ENCODE data around the gene FGFR4. TPM values are rescaled to one million over a fixed set of nuclear protein-coding genes. Genes with fewer than 3 reads are reported as not detected.
"Not testable (repeated sequence)": the region's sequence is repeated elsewhere in the genome, so short reads cannot be mapped to it uniquely, and the experiment has no call there.

FGFR4 gene
- total RNA-seq, 1 donor from 2014 or later, result 50.0 TPM

GRCh38 chr5:177044641-177045040 is 42.1 kb upstream of the FGFR4 start:
- DNase-seq (ENCODE audit: low read depth), result no peak
- no peak overlapping the region for H3K4me3 ChIP-seq (ENCODE audit: low read depth, low read length)
- TF ChIP-seq, protein P1, sequence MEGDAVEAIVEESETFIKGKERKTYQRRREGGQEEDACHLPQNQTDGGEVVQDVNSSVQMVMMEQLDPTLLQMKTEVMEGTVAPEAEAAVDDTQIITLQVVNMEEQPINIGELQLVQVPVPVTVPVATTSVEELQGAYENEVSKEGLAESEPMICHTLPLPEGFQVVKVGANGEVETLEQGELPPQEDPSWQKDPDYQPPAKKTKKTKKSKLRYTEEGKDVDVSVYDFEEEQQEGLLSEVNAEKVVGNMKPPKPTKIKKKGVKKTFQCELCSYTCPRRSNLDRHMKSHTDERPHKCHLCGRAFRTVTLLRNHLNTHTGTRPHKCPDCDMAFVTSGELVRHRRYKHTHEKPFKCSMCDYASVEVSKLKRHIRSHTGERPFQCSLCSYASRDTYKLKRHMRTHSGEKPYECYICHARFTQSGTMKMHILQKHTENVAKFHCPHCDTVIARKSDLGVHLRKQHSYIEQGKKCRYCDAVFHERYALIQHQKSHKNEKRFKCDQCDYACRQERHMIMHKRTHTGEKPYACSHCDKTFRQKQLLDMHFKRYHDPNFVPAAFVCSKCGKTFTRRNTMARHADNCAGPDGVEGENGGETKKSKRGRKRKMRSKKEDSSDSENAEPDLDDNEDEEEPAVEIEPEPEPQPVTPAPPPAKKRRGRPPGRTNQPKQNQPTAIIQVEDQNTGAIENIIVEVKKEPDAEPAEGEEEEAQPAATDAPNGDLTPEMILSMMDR (conservative IDR thresholded peaks at IDR 0.05; ENCODE audit: low read depth, low read length), result no peak

GRCh38 chr5:177045631-177046030 is 41.1 kb upstream of the FGFR4 start:
- DNase-seq (ENCODE audit: low read depth), result no peak
- TF ChIP-seq, protein P1 (conservative IDR thresholded peaks at IDR 0.05; ENCODE audit: low read depth, low read length), result no peak
- H3K4me3 ChIP-seq (ENCODE audit: low read depth, low read length), result no peak overlapping the region

GRCh38 chr5:177048531-177048930 is 38.2 kb upstream of the FGFR4 start:
- DNase-seq (ENCODE audit: low read depth); H3K4me3 ChIP-seq (ENCODE audit: low read depth, low read length): not testable (repeated sequence)

GRCh38 chr5:177049285-177049684 is 37.4 kb upstream of the FGFR4 start:
- TF ChIP-seq, protein P1 (conservative IDR thresholded peaks at IDR 0.05; ENCODE audit: low read depth, low read length), result no peak
- no peak overlapping the region for H3K4me3 ChIP-seq (ENCODE audit: low read depth, low read length)
- DNase-seq (ENCODE audit: low read depth), result no peak

- DNase-seq (ENCODE audit: low read depth), result no peak
- H3K4me3 ChIP-seq (ENCODE audit: low read depth, low read length), result no peak overlapping the region
- TF ChIP-seq, protein P1 (conservative IDR thresholded peaks at IDR 0.05; ENCODE audit: low read depth, low read length), result no peak
Observed at GRCh38 chr5:177064500-177065277, 22.0 kb upstream of the FGFR4 start.

DNA sequence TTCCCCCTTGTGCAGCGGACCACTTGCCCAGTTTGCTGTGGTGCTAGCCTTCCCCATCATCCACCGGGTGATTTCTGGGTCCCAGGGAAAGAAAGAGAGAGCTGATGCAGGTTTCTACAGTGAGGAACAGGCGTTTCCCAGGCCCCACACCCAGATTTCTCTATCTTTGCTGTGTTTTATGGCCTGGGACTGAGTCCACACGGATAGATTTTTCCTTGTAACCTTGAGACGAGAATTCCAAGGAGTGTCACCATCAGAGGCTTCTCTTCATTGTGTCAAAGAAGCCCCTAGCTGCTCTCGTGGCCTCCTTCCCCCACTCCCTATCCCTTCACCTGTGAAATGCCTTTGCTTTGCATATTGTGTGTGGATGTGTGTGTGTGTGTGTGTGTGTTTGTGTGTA is 21.2 kb upstream of the FGFR4 start:
- TF ChIP-seq, protein P1 (conservative IDR thresholded peaks at IDR 0.05; ENCODE audit: low read depth, low read length), result no peak
- no peak for DNase-seq (ENCODE audit: low read depth)
- no peak overlapping the region for H3K4me3 ChIP-seq (ENCODE audit: low read depth, low read length)

DNA sequence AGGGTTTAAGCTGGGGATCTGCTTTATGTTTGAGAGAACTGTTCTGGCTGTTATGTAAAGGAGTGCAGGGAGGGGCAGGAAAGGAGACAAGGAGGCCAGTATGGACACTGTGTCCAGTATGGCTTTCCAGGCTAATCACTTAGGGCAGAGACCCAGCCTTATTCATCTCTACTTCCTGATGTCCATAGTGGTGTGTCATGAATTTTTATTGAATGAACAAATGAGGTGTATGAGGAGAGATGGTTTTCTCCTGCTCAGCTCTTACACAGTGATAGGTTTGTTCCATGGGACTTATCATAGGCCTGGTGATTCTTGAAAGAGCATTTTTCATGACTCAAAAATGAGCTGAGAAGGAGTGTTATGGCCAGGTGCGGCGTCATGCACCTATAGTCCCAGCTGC is 20.5 kb upstream of the FGFR4 start:
- no peak for DNase-seq (ENCODE audit: low read depth)
- H3K4me3 ChIP-seq (ENCODE audit: low read depth, low read length), result no peak overlapping the region
- TF ChIP-seq, protein P1 (conservative IDR thresholded peaks at IDR 0.05; ENCODE audit: low read depth, low read length), result no peak

Measured in epithelial cell of proximal tubule (primary cell).